Measurements from ENCODE around the gene CEACAM19. TPM values are rescaled to one million over a fixed set of nuclear protein-coding genes. Genes with fewer than 3 reads are reported as not detected.
A peak's percentile ranks its signal among the peaks of the same experiment; 100 is the strongest.
"Not testable (repeated sequence)": the region's sequence is repeated elsewhere in the genome, so short reads cannot be mapped to it uniquely, and the experiment has no call there.

Gene CEACAM19
- total and polyA plus RNA-seq, 2 of the 13 experiments (the other 11 are each of a cell fraction or from before 2014, with no cell fraction given), result 1.3 to 4.0 TPM

DNA sequence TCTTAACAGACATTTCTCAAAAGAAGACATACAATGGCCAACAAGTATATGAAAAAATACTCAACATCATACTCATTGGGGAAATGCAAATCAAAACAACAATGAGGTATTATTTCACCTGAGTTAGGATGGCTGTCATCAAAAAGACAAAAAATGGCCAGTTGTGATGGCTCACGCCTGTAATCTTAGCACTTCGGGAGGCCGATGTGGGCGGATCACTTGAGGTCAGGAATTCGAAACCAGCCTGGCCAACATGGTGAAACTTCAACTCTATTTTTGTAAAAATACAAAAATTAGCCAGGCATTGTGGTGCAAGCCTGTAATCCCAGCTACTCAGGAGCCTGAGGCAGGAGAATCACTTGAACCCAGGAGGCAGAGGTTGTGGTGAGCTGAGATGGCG lies 49.7 kb downstream of the CEACAM19 start (continued):
- TF ChIP-seq, protein P1, sequence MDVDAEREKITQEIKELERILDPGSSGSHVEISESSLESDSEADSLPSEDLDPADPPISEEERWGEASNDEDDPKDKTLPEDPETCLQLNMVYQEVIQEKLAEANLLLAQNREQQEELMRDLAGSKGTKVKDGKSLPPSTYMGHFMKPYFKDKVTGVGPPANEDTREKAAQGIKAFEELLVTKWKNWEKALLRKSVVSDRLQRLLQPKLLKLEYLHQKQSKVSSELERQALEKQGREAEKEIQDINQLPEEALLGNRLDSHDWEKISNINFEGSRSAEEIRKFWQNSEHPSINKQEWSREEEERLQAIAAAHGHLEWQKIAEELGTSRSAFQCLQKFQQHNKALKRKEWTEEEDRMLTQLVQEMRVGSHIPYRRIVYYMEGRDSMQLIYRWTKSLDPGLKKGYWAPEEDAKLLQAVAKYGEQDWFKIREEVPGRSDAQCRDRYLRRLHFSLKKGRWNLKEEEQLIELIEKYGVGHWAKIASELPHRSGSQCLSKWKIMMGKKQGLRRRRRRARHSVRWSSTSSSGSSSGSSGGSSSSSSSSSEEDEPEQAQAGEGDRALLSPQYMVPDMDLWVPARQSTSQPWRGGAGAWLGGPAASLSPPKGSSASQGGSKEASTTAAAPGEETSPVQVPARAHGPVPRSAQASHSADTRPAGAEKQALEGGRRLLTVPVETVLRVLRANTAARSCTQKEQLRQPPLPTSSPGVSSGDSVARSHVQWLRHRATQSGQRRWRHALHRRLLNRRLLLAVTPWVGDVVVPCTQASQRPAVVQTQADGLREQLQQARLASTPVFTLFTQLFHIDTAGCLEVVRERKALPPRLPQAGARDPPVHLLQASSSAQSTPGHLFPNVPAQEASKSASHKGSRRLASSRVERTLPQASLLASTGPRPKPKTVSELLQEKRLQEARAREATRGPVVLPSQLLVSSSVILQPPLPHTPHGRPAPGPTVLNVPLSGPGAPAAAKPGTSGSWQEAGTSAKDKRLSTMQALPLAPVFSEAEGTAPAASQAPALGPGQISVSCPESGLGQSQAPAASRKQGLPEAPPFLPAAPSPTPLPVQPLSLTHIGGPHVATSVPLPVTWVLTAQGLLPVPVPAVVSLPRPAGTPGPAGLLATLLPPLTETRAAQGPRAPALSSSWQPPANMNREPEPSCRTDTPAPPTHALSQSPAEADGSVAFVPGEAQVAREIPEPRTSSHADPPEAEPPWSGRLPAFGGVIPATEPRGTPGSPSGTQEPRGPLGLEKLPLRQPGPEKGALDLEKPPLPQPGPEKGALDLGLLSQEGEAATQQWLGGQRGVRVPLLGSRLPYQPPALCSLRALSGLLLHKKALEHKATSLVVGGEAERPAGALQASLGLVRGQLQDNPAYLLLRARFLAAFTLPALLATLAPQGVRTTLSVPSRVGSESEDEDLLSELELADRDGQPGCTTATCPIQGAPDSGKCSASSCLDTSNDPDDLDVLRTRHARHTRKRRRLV (CRISPR knock-in tag; IDR thresholded peaks at IDR 0.05), result no peak
- TF ChIP-seq SRSF4 (IDR thresholded peaks at IDR 0.05; ENCODE audit: low read depth, low read length, poor library complexity, severe bottlenecking), result no peak
- TF ChIP-seq ZBTB7B (CRISPR knock-in tag; IDR thresholded peaks at IDR 0.05), result no peak
- no peak for TF ChIP-seq STAT5B (CRISPR knock-in tag; IDR thresholded peaks at IDR 0.05)
- TF ChIP-seq PTBP1 (IDR thresholded peaks at IDR 0.05; ENCODE audit: low read depth, low read length, poor library complexity, severe bottlenecking), result no peak

DNA sequence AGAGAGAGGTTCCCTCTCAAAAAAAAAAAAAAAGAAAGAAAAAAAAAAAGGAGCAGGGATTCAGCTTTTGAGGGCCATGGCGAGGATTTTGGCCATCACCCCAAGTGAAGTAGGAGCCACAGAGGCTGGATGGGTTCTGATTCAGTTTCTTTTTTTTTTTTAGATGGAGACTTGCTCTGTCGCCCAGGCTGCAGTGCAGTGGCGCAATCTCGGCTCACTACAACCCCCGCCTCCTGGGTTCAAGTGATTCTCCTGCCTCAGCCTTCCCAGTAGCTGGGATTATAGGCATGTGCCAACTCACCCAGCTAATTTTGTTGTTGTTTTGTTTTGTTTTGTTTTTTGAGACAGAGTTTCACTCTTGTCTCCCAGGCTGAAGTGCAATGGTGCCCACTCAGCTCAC lies 50.1 kb downstream of the CEACAM19 start:
- H4K20me1 ChIP-seq (ENCODE audit: insufficient read depth, low read length); H3K27me3 ChIP-seq (ENCODE audit: control insufficient read depth in 1 of 2, insufficient read depth in 2 of 2, low read length in 2 of 2); H3K4me2 ChIP-seq (ENCODE audit: low read depth, low read length); H3K9ac ChIP-seq (ENCODE audit: insufficient read depth, low read depth, low read length); BruUV-seq (replicated peaks); H3K4me3 ChIP-seq (replicated peaks in 1 of 3; ENCODE audit: insufficient read depth in 1 of 3, low read depth in 2 of 3, low read length in 3 of 3); H3K9me3 ChIP-seq (ENCODE audit: low read length); DNase-seq (ENCODE audit: low spot score); ATAC-seq; H3K27ac ChIP-seq (ENCODE audit: extremely low read length, insufficient read depth, low read length); H2AFZ ChIP-seq (ENCODE audit: low read length); intact Hi-C loops (cut with micrococcal nuclease; ENCODE audit: unreplicated experiment); H3K36me3 ChIP-seq (replicated peaks in 1 of 2; ENCODE audit: control insufficient read depth in 1 of 2, insufficient read depth in 2 of 2, low read length in 2 of 2); FAIRE-seq; TF ChIP-seq LCORL (IDR thresholded peaks at IDR 0.05): not testable (repeated sequence)
- Histone ChIP-seq H3K4me1 (ENCODE audit: insufficient read depth, low read length) (peaks cover 90% of the 10 kb centered on the region), H3K79me2 (ENCODE audit: insufficient read depth, low read length) (peaks cover 18% of the 10 kb centered on the region)
- WGBS (ENCODE audit: low lambda C conversion rate), result 93% methylated on average over 5 of the region's 5 CpGs
- POLR2A ChIA-PET, result interaction anchor here (0.7 to 8.0 kb wide), 4 partner anchors 8 to 50 kb away, joined by 3 to 94 read pairs (median 20); no protein-coding TSS in a partner anchor
- TF ChIP-seq, protein P2, sequence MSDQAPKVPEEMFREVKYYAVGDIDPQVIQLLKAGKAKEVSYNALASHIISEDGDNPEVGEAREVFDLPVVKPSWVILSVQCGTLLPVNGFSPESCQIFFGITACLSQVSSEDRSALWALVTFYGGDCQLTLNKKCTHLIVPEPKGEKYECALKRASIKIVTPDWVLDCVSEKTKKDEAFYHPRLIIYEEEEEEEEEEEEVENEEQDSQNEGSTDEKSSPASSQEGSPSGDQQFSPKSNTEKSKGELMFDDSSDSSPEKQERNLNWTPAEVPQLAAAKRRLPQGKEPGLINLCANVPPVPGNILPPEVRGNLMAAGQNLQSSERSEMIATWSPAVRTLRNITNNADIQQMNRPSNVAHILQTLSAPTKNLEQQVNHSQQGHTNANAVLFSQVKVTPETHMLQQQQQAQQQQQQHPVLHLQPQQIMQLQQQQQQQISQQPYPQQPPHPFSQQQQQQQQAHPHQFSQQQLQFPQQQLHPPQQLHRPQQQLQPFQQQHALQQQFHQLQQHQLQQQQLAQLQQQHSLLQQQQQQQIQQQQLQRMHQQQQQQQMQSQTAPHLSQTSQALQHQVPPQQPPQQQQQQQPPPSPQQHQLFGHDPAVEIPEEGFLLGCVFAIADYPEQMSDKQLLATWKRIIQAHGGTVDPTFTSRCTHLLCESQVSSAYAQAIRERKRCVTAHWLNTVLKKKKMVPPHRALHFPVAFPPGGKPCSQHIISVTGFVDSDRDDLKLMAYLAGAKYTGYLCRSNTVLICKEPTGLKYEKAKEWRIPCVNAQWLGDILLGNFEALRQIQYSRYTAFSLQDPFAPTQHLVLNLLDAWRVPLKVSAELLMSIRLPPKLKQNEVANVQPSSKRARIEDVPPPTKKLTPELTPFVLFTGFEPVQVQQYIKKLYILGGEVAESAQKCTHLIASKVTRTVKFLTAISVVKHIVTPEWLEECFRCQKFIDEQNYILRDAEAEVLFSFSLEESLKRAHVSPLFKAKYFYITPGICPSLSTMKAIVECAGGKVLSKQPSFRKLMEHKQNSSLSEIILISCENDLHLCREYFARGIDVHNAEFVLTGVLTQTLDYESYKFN (CRISPR knock-in tag; conservative IDR thresholded peaks at IDR 0.05), result 0 out of 2 replicates have a peak, but pooled peaks have one; percentile 2
- TF ChIP-seq LCORL (CRISPR knock-in tag; IDR thresholded peaks at IDR 0.05), result 0 out of 2 replicates have a peak, but pooled peaks have one; percentile 2
- in situ Hi-C loops (cut with HindIII; ENCODE audit: extremely low pct_ligation_motif_present, low pct_unique_long_range_greater_than_20kb), result loop anchor here (5.0 kb wide), 2 partner anchors 34 to 36 kb away; no protein-coding TSS in a partner anchor
- CTCF ChIA-PET (ENCODE audit: low intra/inter-chr PET ratio, low total read pairs), result interaction anchor here (1.4 kb wide), 1 partner anchor 32 kb away, joined by 4 read pairs; no protein-coding TSS in a partner anchor
